ENCODE measurements around the gene MCF2L. TPM values are rescaled to one million over a fixed set of nuclear protein-coding genes. Genes with fewer than 3 reads are reported as not detected.
"Not testable (repeated sequence)": the region's sequence is repeated elsewhere in the genome, so short reads cannot be mapped to it uniquely, and the experiment has no call there.

The MCF2L gene
- total and polyA plus RNA-seq, 7 experiments from 2014 or later = 0.51 to 32.6 (median 19.7) TPM

DNA sequence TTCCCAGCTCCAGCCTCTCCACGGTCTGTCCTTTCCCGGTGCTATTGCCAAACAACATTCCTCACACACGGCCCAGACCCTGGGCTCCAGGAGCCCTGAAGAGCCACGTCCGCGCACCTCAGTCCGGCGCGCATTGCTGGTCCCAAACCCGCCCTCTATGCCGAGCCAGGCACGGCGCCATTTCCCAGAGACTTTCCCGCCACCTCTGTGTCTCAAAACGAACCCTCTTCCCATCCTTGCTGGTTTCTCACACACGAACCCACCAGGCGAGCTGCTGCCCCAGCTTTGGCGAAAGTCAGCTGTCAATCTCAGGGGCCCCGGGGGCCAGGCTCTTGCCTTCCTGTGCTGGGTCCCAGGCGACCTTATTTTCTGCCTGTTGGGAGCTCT lies 108.5 kb downstream of the MCF2L start:
- intact Hi-C loops (cut with micrococcal nuclease) = no loop called here
- peaks cover 0 to 1% (median 0%) of the 10 kb centered on the region in 11 donors for H3K9me3 Mint-ChIP-seq
- no peaks in the 10 kb centered on the region for H3K9me3 ChIP-seq (ENCODE audit: control insufficient read depth in 2 of 3, low read length in 3 of 3)
- H3K27me3 Mint-ChIP-seq = no peaks in the 10 kb centered on the region
- ChIA-PET POLR2A (no interaction called here), CTCF (no interaction called here)
- no peaks in the 10 kb centered on the region for H3K4me1 ChIP-seq (ENCODE audit: control insufficient read depth in 2 of 2, insufficient read depth in 2 of 2, low read length in 2 of 2)
- peaks cover 0 to 49% (median 0%) of the 10 kb centered on the region in 3 experiments for H3K36me3 ChIP-seq (ENCODE audit: control insufficient read depth in 2 of 3, insufficient read depth in 3 of 3, low read length in 3 of 3)
- H3K27ac Mint-ChIP-seq = no peak overlapping the region
- peaks cover 0 to 37% (median 12%) of the 10 kb centered on the region in 5 donors for H3K36me3 Mint-ChIP-seq
- H3K4me3 ChIP-seq (ENCODE audit: low read length) = no peak overlapping the region
- no peaks in the 10 kb centered on the region for H3K27me3 ChIP-seq (ENCODE audit: control insufficient read depth in 2 of 2, insufficient read depth in 2 of 2, low read length in 2 of 2)
- no peak for DNase-seq
- H3K4me1 Mint-ChIP-seq = no peaks in the 10 kb centered on the region
- no peak overlapping the region for H3K27ac ChIP-seq (ENCODE audit: low read depth, low read length)
- H3K4me3 Mint-ChIP-seq = no peak overlapping the region
- no peak for ATAC-seq

DNA sequence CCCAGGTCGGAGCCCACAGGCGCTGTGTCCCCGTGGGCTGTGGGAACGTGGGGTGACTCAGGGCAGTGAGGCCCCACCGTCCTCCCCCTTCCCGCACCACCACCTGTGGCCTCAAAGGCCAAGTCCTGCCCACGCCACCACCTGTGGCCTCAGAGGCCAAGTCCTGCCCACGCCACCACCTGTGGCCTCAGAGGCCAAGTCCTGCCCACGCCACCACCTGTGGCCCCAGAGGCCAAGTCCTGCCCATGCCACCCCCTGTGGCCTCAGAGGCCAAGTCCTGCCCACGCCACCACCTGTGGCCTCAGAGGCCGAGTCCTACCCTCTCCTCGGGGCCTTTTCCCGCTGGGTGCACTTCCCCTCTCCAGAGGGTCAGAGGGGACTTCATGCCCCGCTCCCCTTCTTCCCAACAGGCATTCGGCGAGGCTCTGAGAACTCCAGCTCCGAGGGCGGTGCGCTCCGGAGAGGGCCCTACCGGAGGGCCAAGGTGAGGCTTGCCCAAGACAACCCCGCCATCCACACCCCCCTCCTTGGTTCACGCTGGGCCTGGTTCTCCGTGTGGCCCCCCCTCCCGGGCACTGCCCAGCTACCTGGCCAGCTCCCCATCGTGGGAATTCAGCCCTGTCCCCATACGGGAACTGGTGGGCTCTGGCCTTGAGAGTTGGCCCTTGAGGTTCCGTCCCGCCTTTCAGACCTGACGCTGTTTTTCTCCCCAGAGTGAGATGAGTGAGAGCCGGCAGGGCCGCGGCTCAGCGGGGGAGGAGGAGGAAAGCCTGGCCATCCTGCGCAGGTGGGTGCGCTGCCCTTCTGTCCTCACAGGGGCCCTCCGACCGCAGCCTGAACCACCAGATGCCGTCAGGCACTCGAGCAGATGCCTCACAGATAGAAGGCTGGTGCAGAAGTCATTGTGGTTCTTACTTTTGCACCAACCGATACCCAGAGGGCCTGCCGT lies 109.2 kb downstream of the MCF2L start:
- Histone ChIP-seq H3K36me3 (ENCODE audit: control insufficient read depth in 2 of 3, insufficient read depth in 3 of 3, low read length in 3 of 3) (peaks cover 0 to 46% (median 0%) of the 10 kb centered on the region in 3 experiments), H3K4me1 (ENCODE audit: control insufficient read depth in 2 of 2, insufficient read depth in 2 of 2, low read length in 2 of 2) (no peaks in the 10 kb centered on the region), H3K27ac (ENCODE audit: low read depth, low read length) (no peak overlapping the region), H3K4me3 (ENCODE audit: low read length) (no peak overlapping the region), H3K9me3 (ENCODE audit: control insufficient read depth in 2 of 3, low read length in 3 of 3) (no peaks in the 10 kb centered on the region), H3K27me3 (ENCODE audit: control insufficient read depth in 2 of 2, insufficient read depth in 2 of 2, low read length in 2 of 2) (no peaks in the 10 kb centered on the region)
- Mint-ChIP-seq H3K9me3 (no peaks in the 10 kb centered on the region), H3K4me3 (no peak overlapping the region), H3K27ac (no peak overlapping the region), H3K4me1 (no peaks in the 10 kb centered on the region), H3K36me3 (peaks cover 0 to 31% (median 5%) of the 10 kb centered on the region in 5 donors), H3K27me3 (no peaks in the 10 kb centered on the region)
- ATAC-seq (no peak), DNase-seq (no peak)
- intact Hi-C loops (cut with micrococcal nuclease) = no loop called here
- ChIA-PET POLR2A (no interaction called here), CTCF (no interaction called here)

DNA sequence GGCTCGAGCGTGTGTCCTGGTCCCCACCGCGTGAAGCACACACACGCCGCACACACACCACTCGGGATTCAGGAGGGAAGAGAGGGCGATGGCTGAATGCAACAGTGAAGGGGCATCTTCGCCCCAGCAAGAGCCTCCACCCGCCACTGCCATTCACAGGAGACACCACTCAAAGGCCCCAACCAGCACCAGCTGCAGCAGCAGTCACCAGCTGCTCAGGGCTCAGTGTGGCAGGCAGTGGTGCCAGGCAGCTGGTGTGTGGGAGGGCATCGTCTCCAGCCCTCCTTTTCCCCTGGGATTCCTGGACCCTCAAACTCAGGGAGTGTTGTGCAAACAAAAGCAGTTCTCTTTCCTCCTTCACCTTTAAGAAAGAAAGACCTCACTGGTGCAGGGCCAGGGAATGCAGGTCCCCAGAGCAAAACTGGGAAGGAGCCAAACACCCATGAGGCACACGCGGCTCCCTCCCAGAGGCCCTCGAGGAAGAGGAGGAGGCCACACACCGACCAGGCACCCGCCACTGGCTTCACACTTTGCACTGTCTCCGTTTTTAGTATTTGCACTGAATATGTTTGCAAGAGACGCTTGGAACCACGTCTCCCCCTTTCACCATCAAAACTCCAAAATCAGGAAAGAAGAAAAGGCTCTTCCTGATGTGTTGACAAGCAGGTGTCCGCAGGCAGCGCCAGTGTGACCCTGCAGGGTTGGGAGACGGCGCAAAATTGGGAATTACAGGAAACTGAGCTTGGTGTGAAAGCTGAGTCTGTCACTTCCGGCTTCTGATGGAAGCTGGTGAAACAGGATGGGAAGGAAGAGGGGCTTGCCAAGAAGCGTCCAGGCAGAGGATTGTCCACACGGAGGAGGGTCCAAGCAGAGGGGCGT lies 110.1 kb downstream of the MCF2L start:
- POLR2A ChIA-PET = no interaction called here
- CTCF ChIA-PET = no interaction called here
- H3K27ac Mint-ChIP-seq = no peak overlapping the region

DNA sequence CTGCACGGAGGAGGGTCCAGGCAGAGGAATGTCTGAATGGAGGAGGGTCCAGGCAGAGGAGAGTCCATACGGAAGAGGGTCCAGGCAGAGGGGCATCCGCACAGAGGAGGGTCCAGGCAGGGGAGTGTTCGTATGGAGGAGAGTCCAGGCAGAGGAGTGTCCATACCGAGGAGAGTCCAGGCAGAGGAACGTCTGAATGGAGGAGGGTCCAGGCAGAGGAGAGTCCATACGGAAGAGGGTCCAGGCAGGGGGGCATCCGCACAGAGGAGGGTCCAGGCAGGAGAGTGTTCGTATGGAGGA lies 110.7 kb downstream of the MCF2L start:
- H3K36me3 Mint-ChIP-seq = peaks cover 0 to 37% (median 7%) of the 10 kb centered on the region in 5 donors
- POLR2A ChIA-PET; H3K27me3 Mint-ChIP-seq; H3K27ac Mint-ChIP-seq; DNase-seq; H3K27ac ChIP-seq (ENCODE audit: low read depth, low read length); H3K9me3 Mint-ChIP-seq; H3K9me3 ChIP-seq (ENCODE audit: control insufficient read depth in 2 of 3, low read length in 3 of 3); H3K4me3 Mint-ChIP-seq; H3K4me1 Mint-ChIP-seq; intact Hi-C loops (cut with micrococcal nuclease); ATAC-seq; H3K27me3 ChIP-seq (ENCODE audit: control insufficient read depth in 2 of 2, insufficient read depth in 2 of 2, low read length in 2 of 2); H3K4me3 ChIP-seq (ENCODE audit: low read length); CTCF ChIA-PET; H3K4me1 ChIP-seq (ENCODE audit: control insufficient read depth in 2 of 2, insufficient read depth in 2 of 2, low read length in 2 of 2): not testable (repeated sequence)
- peaks cover 0 to 40% (median 0%) of the 10 kb centered on the region in 3 experiments for H3K36me3 ChIP-seq (ENCODE audit: control insufficient read depth in 2 of 3, insufficient read depth in 3 of 3, low read length in 3 of 3)

More for the DNA sequence above, 110.1 kb downstream of the MCF2L start:
- Mint-ChIP-seq H3K4me3 (no peak overlapping the region), H3K9me3 (no peaks in the 10 kb centered on the region), H3K27me3 (no peaks in the 10 kb centered on the region), H3K4me1 (no peaks in the 10 kb centered on the region), H3K36me3 (peaks cover 0 to 33% (median 4%) of the 10 kb centered on the region in 5 donors)
- H3K4me1 ChIP-seq (ENCODE audit: control insufficient read depth in 2 of 2, insufficient read depth in 2 of 2, low read length in 2 of 2) = no peaks in the 10 kb centered on the region
- H3K4me3 ChIP-seq (ENCODE audit: low read length) = no peak overlapping the region
- H3K36me3 ChIP-seq (ENCODE audit: control insufficient read depth in 2 of 3, insufficient read depth in 3 of 3, low read length in 3 of 3) = peaks cover 0 to 46% (median 0%) of the 10 kb centered on the region in 3 experiments
- no peak overlapping the region for H3K27ac ChIP-seq (ENCODE audit: low read depth, low read length)
- H3K27me3 ChIP-seq (ENCODE audit: control insufficient read depth in 2 of 2, insufficient read depth in 2 of 2, low read length in 2 of 2) = no peaks in the 10 kb centered on the region
- DNase-seq (no peak), ATAC-seq (no peak)
- no peaks in the 10 kb centered on the region for H3K9me3 ChIP-seq (ENCODE audit: control insufficient read depth in 2 of 3, low read length in 3 of 3)
- intact Hi-C loops (cut with micrococcal nuclease) = no loop called here

DNA sequence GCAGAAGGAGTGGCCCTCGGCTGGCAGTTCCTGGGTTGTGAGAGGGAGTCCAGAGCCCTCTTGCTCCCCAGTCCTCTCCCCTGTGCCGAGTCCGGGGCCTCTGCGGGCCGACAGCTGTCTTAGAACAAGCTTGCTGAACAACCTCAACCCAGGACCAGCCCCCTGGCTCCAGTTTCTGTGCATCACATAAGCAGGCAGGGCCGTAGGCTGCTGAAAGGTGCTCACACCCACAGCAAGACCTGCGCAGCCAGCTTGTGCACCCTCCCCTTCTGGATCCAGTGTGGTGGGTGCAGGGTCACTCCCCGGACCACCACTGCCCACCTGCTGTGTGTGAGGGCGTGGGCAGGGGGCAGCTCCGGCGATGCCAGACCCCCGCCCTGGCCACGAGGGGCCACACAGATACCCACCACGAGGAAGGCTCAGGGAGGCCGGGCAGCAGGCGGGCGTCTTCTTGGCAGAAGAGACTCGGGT lies 111.4 kb downstream of the MCF2L start:
- Histone ChIP-seq H3K27me3 (ENCODE audit: control insufficient read depth in 2 of 2, insufficient read depth in 2 of 2, low read length in 2 of 2) (no peaks in the 10 kb centered on the region), H3K27ac (ENCODE audit: low read depth, low read length) (no peak overlapping the region), H3K4me3 (ENCODE audit: low read length) (no peak overlapping the region), H3K9me3 (ENCODE audit: control insufficient read depth in 2 of 3, low read length in 3 of 3) (no peaks in the 10 kb centered on the region), H3K36me3 (ENCODE audit: control insufficient read depth in 2 of 3, insufficient read depth in 3 of 3, low read length in 3 of 3) (peaks cover 0 to 38% (median 0%) of the 10 kb centered on the region in 3 experiments), H3K4me1 (ENCODE audit: control insufficient read depth in 2 of 2, insufficient read depth in 2 of 2, low read length in 2 of 2) (no peaks in the 10 kb centered on the region)
- ATAC-seq (no peak), DNase-seq (no peak)
- no peak overlapping the region for H3K27ac Mint-ChIP-seq
- H3K4me1 Mint-ChIP-seq = no peaks in the 10 kb centered on the region
- H3K27me3 Mint-ChIP-seq = no peaks in the 10 kb centered on the region
- H3K9me3 Mint-ChIP-seq = no peaks in the 10 kb centered on the region
- POLR2A ChIA-PET = no interaction called here
- intact Hi-C loops (cut with micrococcal nuclease) = no loop called here
- CTCF ChIA-PET = no interaction called here
- no peak overlapping the region for H3K4me3 Mint-ChIP-seq
- H3K36me3 Mint-ChIP-seq = peaks cover 0 to 36% (median 7%) of the 10 kb centered on the region in 5 donors

DNA sequence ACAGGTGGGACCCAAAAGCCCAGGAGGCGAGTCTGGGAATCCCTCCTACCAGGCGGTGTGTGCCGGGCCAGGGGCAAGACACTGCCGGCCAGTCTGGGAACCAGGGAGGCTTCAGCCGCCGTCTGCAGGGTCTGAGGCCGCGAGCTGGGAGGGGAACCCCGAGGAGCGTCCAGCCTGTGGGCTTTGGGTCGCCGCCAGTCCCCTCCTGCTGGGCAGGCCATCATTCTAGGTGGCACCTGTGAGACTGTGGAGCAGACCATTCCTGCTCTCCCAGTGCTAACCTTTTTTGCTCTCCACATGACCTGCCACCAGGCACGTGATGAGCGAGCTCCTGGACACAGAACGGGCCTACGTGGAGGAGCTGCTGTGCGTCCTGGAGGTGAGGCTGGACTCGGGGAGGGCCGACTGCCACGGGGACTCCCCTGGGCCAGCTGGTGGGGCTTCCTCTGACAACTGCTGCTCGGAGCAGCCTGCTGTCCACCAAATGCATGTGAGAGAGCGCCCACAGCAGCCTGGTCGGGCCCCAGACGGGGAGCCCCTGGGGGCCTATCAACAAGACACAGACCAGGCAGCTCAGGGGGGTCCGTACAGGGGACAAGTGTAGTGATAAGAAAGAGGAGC lies 112.0 kb downstream of the MCF2L start:
- CTCF ChIA-PET = no interaction called here

More for the DNA sequence above, 112.0 kb downstream of the MCF2L start:
- H3K9me3 ChIP-seq (ENCODE audit: control insufficient read depth in 2 of 3, low read length in 3 of 3) = no peaks in the 10 kb centered on the region
- Mint-ChIP-seq H3K27ac (no peak overlapping the region), H3K27me3 (no peaks in the 10 kb centered on the region), H3K36me3 (peaks cover 0 to 29% (median 4%) of the 10 kb centered on the region in 5 donors), H3K4me1 (no peaks in the 10 kb centered on the region), H3K9me3 (no peaks in the 10 kb centered on the region), H3K4me3 (no peak overlapping the region)
- no peak for ATAC-seq
- no peak overlapping the region for H3K27ac ChIP-seq (ENCODE audit: low read depth, low read length)
- DNase-seq = no peak
- POLR2A ChIA-PET = no interaction called here
- no peak overlapping the region for H3K4me3 ChIP-seq (ENCODE audit: low read length)
- H3K27me3 ChIP-seq (ENCODE audit: control insufficient read depth in 2 of 2, insufficient read depth in 2 of 2, low read length in 2 of 2) = no peaks in the 10 kb centered on the region
- no peaks in the 10 kb centered on the region for H3K4me1 ChIP-seq (ENCODE audit: control insufficient read depth in 2 of 2, insufficient read depth in 2 of 2, low read length in 2 of 2)
- intact Hi-C loops (cut with micrococcal nuclease) = no loop called here
- peaks cover 0 to 33% (median 0%) of the 10 kb centered on the region in 3 experiments for H3K36me3 ChIP-seq (ENCODE audit: control insufficient read depth in 2 of 3, insufficient read depth in 3 of 3, low read length in 3 of 3)

All from naive thymus-derived CD4-positive, alpha-beta T cell (primary cell).